ENCODE results near the gene FILIP1.

DNA sequence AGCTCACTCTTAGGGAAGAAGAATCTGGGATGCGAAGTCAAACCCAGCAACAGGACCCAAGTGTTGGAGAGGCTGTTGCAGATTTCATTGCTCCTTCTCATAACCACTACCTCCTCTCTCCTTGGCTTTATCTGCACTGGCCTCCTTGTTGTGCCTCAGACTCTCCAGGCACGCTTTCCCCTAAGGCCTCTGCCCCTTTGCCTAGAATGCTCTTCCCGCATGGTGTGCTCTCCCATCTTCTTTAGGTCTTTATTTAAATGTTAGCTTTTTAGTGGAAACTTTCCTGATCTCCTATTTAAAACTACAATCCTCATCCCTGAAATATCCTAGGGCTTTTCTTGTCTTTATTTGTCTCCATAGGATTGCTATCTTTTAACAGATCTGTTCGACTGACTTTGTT is 114.1 kb downstream of the FILIP1 start:
- TF ChIP-seq, protein P1, sequence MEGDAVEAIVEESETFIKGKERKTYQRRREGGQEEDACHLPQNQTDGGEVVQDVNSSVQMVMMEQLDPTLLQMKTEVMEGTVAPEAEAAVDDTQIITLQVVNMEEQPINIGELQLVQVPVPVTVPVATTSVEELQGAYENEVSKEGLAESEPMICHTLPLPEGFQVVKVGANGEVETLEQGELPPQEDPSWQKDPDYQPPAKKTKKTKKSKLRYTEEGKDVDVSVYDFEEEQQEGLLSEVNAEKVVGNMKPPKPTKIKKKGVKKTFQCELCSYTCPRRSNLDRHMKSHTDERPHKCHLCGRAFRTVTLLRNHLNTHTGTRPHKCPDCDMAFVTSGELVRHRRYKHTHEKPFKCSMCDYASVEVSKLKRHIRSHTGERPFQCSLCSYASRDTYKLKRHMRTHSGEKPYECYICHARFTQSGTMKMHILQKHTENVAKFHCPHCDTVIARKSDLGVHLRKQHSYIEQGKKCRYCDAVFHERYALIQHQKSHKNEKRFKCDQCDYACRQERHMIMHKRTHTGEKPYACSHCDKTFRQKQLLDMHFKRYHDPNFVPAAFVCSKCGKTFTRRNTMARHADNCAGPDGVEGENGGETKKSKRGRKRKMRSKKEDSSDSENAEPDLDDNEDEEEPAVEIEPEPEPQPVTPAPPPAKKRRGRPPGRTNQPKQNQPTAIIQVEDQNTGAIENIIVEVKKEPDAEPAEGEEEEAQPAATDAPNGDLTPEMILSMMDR (IDR thresholded peaks at IDR 0.05; ENCODE audit: low read depth, low read length): no peak
- TF ChIP-seq EZH2phosphoT487 (IDR thresholded peaks at IDR 0.05; ENCODE audit: low read depth): no peak

All from OCI-LY3 (cell line).